Fibroblast of mammary gland (primary cell): ENCODE measurements around the gene COMMD9.
A peak's percentile ranks its signal among the peaks of the same experiment; 100 is the strongest.
"Not testable (repeated sequence)": the region's sequence is repeated elsewhere in the genome, so short reads cannot be mapped to it uniquely, and the experiment has no call there.

Experiments
- DNase-seq: peaks from one replicate; pipeline ENCODE4 v3.0.0-alpha.2; 2010; ENCODE audit warnings: low read depth
- H3K4me3 ChIP-seq: 2 replicates; pipeline ENCODE4 v1.5.1; 2011; ENCODE audit warnings: low read depth, mild to moderate bottlenecking, low read length, moderate library complexity; ENCODE audit not compliant: control insufficient read depth
- CTCF ChIP-seq: conservative IDR thresholded peaks from 2 replicates; pipeline ENCODE4 v1.5.1; 2011; ENCODE audit warnings: low read depth, low read length, inconsistent platforms; ENCODE audit not compliant: control insufficient read depth, insufficient read depth

COMMD9 gene

GRCh38 chr11:36289226-36289852 is at the start of gene COMMD9:
COMMD9 (minus strand) TSS chr11:36289424; CDS start chr11:36289412, 12 bp downstream.
- TF ChIP-seq CTCF, result no peak
- DNase-seq, result peak; percentile 91
- H3K4me3 ChIP-seq, result peak within 1 kb of the TSS; percentile 99

- DNase-seq, result peak; percentile 80
- no peak for TF ChIP-seq CTCF
- no peak overlapping the region for H3K4me3 ChIP-seq
Measured at GRCh38 chr11:36333897-36334296, 44.7 kb upstream of the COMMD9 start.

- TF ChIP-seq CTCF, result no peak
- peak; percentile 76 for DNase-seq
Measured at GRCh38 chr11:36333468-36333867, 44.2 kb upstream of the COMMD9 start.

GRCh38 chr11:36330411-36330810 is 41.2 kb upstream of the COMMD9 start:
- no peak for DNase-seq
- TF ChIP-seq CTCF, result no peak
- no peak overlapping the region for H3K4me3 ChIP-seq

More at GRCh38 chr11:36333468-36333867, 44.2 kb upstream of the COMMD9 start:
- H3K4me3 ChIP-seq, result no peak overlapping the region

- no peak for DNase-seq
- H3K4me3 ChIP-seq, result no peak overlapping the region
- TF ChIP-seq CTCF, result no peak
Measured at GRCh38 chr11:36328966-36329673, 39.9 kb upstream of the COMMD9 start.

- no peak for DNase-seq
- TF ChIP-seq CTCF, result no peak
- no peak overlapping the region for H3K4me3 ChIP-seq
Measured at GRCh38 chr11:36326524-36327419, 37.5 kb upstream of the COMMD9 start.

GRCh38 chr11:36325403-36325802 is 36.2 kb upstream of the COMMD9 start:
- DNase-seq, result not testable (repeated sequence)

GRCh38 chr11:36324956-36325355 is 35.7 kb upstream of the COMMD9 start:
- DNase-seq, H3K4me3 ChIP-seq: not testable (repeated sequence)

More at GRCh38 chr11:36325403-36325802, 36.2 kb upstream of the COMMD9 start:
- H3K4me3 ChIP-seq, result not testable (repeated sequence)
